AG08395 (cell line): ENCODE measurements around the gene ADARB2.

ENCODE experiments used
- DNase-seq: peaks from one replicate; pipeline ENCODE4 v3.0.0; 2012; ENCODE audit warnings: mixed read lengths, low spot score

ADARB2 gene

GRCh38 chr10:1311726-1312125 lies 425.6 kb downstream of the ADARB2 start:
- no peak for DNase-seq

GRCh38 chr10:1310271-1310789 lies 427.0 kb downstream of the ADARB2 start:
- DNase-seq = no peak

GRCh38 chr10:1309617-1310270 lies 427.6 kb downstream of the ADARB2 start:
- no peak for DNase-seq

- DNase-seq = no peak
Measured at GRCh38 chr10:1308962-1309616, 428.2 kb downstream of the ADARB2 start.

GRCh38 chr10:1308173-1308961 lies 429.0 kb downstream of the ADARB2 start:
- DNase-seq = no peak

GRCh38 chr10:1301143-1301542 lies 436.2 kb downstream of the ADARB2 start:
- no peak for DNase-seq

GRCh38 chr10:1300218-1300617 lies 437.1 kb downstream of the ADARB2 start:
- no peak for DNase-seq

- no peak for DNase-seq
Measured at GRCh38 chr10:1299041-1299726, 438.1 kb downstream of the ADARB2 start.

- no peak for DNase-seq
Measured at GRCh38 chr10:1297566-1298301, 439.6 kb downstream of the ADARB2 start.

GRCh38 chr10:1295756-1296480 lies 441.4 kb downstream of the ADARB2 start:
- DNase-seq = no peak

- DNase-seq = no peak
Measured at GRCh38 chr10:1294748-1295147, 442.6 kb downstream of the ADARB2 start.

- no peak for DNase-seq
Measured at GRCh38 chr10:1293636-1294435, 443.5 kb downstream of the ADARB2 start.

GRCh38 chr10:1293157-1293556 lies 444.2 kb downstream of the ADARB2 start:
- DNase-seq = no peak

- no peak for DNase-seq
Measured at GRCh38 chr10:1292611-1293031, 444.7 kb downstream of the ADARB2 start.

GRCh38 chr10:1291178-1292090 lies 445.9 kb downstream of the ADARB2 start:
- no peak for DNase-seq

GRCh38 chr10:1290071-1290471 lies 447.3 kb downstream of the ADARB2 start:
- no peak for DNase-seq

GRCh38 chr10:1289591-1289990 lies 447.7 kb downstream of the ADARB2 start:
- DNase-seq = no peak

GRCh38 chr10:1287971-1288401 lies 449.3 kb downstream of the ADARB2 start:
- DNase-seq = no peak

GRCh38 chr10:1287487-1287886 lies 449.8 kb downstream of the ADARB2 start:
- no peak for DNase-seq
